GM21515 (cell line): ENCODE results near the gene LRP11.
"Not testable (repeated sequence)": the region's sequence is repeated elsewhere in the genome, so short reads cannot be mapped to it uniquely, and the experiment has no call there.

Source experiments
- ATAC-seq: cut with Tn5 transposase; IDR thresholded peaks from one replicate; pipeline ENCODE4 v1.9.1; 2021; ENCODE audit not compliant: unreplicated experiment

Gene LRP11

GRCh38 chr6:149898966-149899365, 34.8 kb upstream of the LRP11 start:
- no peak for ATAC-seq

DNA sequence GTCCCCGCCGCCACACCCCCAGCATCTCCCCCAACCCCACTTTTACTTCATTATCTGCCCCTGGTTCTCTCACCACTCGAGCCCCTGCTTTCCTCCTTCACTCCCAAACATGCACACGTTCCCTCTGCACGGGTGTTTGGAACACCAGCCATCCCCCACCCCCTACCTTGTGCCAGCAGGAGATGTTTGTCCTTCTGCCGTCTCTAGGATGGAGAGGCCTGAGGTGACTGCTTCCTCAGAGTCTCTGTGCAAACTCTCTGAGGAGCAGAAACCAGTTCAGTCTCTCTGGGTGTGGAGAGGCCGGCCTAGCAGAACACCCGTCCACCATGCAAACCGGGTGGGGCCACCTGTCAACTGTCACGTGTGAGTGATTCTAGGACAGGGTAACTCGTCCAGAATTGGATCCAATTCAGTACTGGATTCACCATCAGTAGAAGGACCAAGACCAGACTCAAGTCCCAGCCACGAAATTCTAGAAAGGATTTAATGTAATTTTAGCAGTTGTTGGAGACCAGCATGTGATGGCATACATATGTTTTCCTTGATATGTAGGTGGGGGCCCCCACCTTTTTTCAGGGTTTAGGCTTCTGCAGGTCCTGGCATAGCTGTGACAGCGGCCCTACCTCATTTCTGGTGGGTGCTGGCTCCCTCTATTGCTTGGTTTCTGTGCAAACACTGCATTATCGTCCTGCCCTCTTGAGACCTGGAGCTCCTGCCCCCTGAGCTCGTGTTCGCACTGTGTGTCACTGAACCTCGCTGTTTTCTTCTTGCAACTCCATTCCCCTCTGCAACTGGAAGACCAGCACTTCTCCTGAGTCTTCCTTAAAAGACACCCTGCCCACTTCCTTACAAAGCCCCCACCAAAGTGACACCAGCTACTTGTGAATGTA, 33.9 kb upstream of the LRP11 start, which contains the start of gene RAET1E:
TSS of gene RAET1E (minus strand) at position 259 of the 890 bp plus-strand sequence. CDS start 7,212 bp downstream, outside the sequence.
- no peak for ATAC-seq

DNA sequence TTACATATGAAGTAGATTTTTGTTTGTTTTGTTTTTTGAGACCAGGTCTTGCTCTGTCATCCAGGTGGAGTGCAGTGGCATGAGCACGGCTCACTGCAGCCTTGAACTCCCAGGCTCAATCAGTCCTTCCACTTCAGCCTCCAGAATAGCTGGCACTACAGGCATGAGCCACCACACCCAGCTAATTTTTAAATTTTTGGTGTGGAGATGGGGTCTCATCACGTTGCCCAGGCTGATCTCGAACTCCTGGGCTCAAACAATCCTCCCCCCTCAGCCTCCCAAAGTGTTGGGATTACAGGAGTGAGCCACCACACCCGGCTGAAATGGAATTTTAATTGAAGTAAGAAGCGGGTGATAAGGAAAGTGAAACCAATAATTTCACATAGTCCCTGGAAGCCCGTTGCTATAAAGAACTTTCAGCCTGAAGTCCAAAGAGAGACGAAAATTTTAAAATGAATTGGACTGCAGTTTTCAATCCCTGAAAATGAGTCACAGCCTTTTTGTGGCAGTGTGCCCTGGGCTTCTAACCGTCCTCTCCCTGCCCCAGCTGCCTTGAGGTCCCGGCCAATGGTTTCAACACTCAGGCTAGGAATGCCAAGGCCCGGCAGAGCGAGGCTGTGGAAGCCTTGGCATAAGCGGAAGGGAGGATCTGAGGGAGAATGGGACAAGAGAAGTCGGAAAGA, 33.0 kb upstream of the LRP11 start:
- ATAC-seq: no peak

- no peak for ATAC-seq
These were observed 32.3 kb upstream of the LRP11 start for GRCh38 chr6:149896491-149896890.

GRCh38 chr6:149895833-149896271, 31.7 kb upstream of the LRP11 start:
- ATAC-seq: no peak

GRCh38 chr6:149895048-149895590, 31.0 kb upstream of the LRP11 start:
- no peak for ATAC-seq

DNA sequence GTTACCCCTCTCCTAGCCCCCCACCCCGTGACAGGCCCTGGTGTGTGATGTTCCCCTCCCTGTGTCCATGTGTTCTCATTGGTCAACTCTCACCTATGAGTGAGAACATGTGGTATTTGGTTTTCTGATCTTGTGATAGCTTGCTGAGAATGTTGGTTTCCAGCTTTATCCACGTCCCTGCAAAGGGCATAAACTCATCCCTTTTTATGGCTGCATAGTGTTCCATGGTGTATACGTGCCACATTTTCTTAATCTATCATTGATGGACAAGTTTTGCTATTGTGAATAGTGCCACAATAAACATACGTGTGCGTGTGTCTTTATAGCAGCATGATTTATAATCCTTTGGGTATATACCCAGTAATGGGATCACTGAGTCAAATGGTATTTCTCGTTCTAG, 27.7 kb upstream of the LRP11 start:
- not testable (repeated sequence) for ATAC-seq

- no peak for ATAC-seq
These were observed 27.1 kb upstream of the LRP11 start for GRCh38 chr6:149891259-149891658.

- no peak for ATAC-seq
These were observed 26.5 kb upstream of the LRP11 start for GRCh38 chr6:149890629-149891045.

- ATAC-seq: no peak
These were observed 25.2 kb upstream of the LRP11 start for GRCh38 chr6:149889326-149889725.

- ATAC-seq: no peak
These were observed 24.5 kb upstream of the LRP11 start for GRCh38 chr6:149888659-149889058.

DNA sequence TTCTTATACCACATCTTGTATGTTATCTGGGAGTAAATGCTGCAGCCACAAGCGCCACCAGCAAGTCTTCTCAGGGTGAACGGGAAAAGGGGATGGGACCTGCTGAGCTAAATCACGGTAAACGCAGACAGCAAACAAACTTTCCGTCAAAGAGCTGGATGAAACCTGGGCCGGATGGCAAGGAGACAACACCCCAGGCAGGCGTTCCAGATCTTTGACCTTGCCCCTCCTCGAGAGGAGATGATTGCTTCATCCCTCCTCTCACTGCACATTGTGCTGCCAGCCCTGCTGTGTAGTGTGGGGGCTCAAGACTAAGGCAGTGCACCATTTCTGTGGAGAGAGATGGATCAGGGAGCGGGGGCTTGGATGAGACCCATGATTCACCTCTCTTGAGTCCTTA, 23.9 kb upstream of the LRP11 start:
- no peak for ATAC-seq

DNA sequence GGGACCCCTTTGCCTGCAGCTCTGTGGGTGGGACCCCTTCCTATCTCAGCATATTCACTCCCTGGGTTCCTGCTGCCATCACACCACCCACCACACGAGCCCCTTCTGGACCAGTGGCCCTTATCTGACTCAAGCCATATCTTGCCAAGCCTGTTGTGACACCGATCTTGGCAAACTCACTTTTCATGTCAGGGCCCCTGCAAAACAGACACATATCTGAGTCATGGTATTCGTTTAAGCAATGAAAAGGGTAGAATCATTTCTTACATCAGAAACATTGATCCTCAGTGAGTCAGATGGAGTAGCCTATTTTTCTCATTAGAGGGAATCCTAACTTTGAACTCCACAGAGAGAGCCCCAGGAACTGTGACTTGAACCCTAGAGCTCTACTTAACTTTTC, 23.2 kb upstream of the LRP11 start:
- no peak for ATAC-seq

DNA sequence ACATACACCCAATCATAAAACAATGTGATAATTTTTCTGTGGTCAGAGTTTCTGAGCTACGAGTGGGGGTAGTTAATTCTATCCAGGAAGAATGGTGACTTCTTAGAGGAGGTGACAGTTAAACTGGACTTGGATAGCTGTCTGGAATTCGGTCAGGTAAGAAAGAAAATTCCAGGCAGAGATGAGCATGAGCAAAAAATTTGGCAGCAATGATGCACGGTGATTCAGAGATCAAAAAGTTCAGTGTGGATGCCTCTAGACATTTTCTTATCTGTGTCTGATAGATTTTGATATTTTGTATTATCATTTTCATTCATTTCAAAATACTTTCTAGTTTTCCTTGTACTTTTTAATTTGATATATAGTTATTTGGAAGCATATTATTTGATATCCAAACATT, 21.7 kb upstream of the LRP11 start:
- ATAC-seq: no peak

DNA sequence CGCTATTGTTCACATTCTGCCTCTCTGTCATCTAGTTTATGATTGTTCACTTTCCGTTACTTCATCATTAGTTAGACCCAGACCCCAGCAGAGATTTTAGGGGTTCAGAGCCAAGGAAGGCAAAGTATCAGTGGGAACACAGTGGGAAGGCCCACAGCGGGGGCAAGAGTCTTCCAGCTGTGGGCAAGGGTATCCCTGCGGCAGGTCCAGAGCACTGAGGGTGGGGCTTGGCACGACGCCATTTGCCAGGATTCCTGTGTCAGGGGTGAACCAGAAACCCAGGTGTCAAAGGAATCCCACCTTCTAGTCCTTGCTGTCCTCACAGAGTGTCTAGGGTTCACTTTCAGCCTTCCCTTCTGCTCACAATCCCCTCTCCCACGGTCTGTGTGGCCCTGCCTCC, 20.5 kb upstream of the LRP11 start:
- no peak for ATAC-seq

DNA sequence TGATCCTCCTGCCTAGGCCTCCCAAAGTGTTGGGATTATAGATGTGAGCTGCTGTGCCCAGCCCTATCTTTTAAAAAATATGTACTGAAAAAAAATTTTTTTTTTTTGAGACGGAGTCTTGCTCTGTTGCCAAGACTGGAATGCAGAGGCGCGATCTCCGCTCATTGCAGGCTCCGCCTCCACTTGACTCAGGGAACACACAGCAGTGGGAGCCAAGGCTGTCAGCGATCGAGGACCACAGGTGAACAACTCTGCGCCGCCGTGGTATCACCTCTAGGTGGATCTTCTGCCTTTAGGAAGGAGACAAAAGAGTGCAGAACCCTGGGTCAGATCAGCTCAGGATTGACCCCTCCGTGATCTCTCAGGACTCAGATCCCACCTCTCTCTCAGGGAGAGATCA, 20.1 kb upstream of the LRP11 start:
- no peak for ATAC-seq

GRCh38 chr6:149881860-149882259, 17.7 kb upstream of the LRP11 start:
- ATAC-seq: no peak

GRCh38 chr6:149881066-149881766, 17.1 kb upstream of the LRP11 start:
- ATAC-seq: no peak

- no peak for ATAC-seq
These were observed 13.5 kb upstream of the LRP11 start for GRCh38 chr6:149877659-149878058.

GRCh38 chr6:149876241-149876933, 12.2 kb upstream of the LRP11 start:
- no peak for ATAC-seq

DNA sequence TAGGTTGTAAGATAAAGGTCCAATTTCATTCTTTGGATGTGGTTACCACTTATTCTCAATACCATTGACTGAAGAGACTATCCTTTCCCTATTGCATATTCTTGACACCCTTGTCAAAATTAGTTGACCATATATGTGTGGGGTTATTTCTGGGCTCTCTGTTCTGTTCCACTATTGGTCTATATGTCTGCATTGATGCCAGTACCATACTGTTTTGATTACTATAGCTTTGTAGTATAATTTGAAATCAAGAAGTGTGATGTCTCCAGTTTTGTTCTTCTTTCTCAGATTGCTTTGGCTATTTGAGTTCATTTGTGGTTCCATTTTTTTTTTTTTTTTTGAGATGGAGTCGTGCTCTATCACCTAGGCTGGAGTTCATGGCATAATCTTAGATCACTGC, 8.1 kb upstream of the LRP11 start:
- ATAC-seq: no peak
